ACC112 (cell line): ENCODE data around the gene B4GALNT4.
"Not testable (repeated sequence)": the region's sequence is repeated elsewhere in the genome, so short reads cannot be mapped to it uniquely, and the experiment has no call there.

Experiments used
- H2AFZ ChIP-seq: fragments of 200-600 bp; sonication (generic); one replicate; pipeline ENCODE4 v1.6.0; 2017; ENCODE audit warnings: antibody characterized with exemption, low read length; ENCODE audit not compliant: unreplicated experiment
- H3K27ac ChIP-seq: fragments of 200-600 bp; sonication (generic); 2 replicates; pipeline ENCODE4 v1.5.1; 2014; ENCODE audit warnings: low read depth, mild to moderate bottlenecking, antibody characterized with exemption, low read length, moderate library complexity
- H3K27me3 ChIP-seq: fragments of 200-600 bp; sonication (generic); 2 replicates; pipeline ENCODE4 v1.6.1; 2014; ENCODE audit warnings: mild to moderate bottlenecking, antibody characterized with exemption, low read length, moderate library complexity, mixed read lengths; ENCODE audit not compliant: insufficient read depth
- H3K36me3 ChIP-seq: fragments of 200-600 bp; sonication (generic); 2 replicates; pipeline ENCODE4 v1.6.1; 2016; ENCODE audit warnings: mild to moderate bottlenecking, antibody characterized with exemption, low read length, moderate library complexity, mixed read lengths; ENCODE audit not compliant: insufficient read depth
- H3K4me1 ChIP-seq: fragments of 200-600 bp; sonication (generic); one replicate; pipeline ENCODE4 v1.6.1; 2016; ENCODE audit warnings: low read length, mixed read lengths; ENCODE audit not compliant: insufficient read depth, unreplicated experiment, control insufficient read depth
- H3K4me3 ChIP-seq: fragments of 200-600 bp; sonication (generic); 2 replicates; pipeline ENCODE4 v1.5.1; 2014; ENCODE audit warnings: mild to moderate bottlenecking, low read depth, low read length
- H3K79me2 ChIP-seq: fragments of 200-600 bp; sonication (generic); one replicate; pipeline ENCODE4 v1.6.0; 2016; ENCODE audit warnings: low read length; ENCODE audit not compliant: control insufficient read depth, unreplicated experiment, insufficient read depth

The B4GALNT4 gene

DNA sequence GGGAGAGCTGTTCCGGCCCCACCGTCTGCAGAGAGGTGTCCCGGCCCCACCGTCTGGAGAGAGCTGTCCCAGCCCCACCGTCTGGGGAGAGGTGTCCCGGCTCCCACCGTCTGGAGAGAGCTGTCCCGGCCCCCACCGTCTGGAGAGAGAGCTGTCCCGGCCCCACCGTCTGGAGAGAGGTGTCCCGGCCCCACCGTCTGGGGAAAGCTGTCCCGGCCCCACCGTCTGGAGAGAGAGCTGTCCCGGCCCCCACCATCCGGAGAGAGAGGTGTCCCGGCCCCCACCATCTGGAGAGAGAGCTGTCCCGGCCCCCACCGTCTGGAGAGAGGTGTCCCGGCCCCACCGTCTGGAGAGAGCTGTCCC, 5.9 kb upstream of the B4GALNT4 start:
- H3K36me3 ChIP-seq, H3K4me1 ChIP-seq, H3K79me2 ChIP-seq, H3K4me3 ChIP-seq, H2AFZ ChIP-seq, H3K27ac ChIP-seq: not testable (repeated sequence)
- H3K27me3 ChIP-seq: peaks cover 24% of the 10 kb centered on the region

DNA sequence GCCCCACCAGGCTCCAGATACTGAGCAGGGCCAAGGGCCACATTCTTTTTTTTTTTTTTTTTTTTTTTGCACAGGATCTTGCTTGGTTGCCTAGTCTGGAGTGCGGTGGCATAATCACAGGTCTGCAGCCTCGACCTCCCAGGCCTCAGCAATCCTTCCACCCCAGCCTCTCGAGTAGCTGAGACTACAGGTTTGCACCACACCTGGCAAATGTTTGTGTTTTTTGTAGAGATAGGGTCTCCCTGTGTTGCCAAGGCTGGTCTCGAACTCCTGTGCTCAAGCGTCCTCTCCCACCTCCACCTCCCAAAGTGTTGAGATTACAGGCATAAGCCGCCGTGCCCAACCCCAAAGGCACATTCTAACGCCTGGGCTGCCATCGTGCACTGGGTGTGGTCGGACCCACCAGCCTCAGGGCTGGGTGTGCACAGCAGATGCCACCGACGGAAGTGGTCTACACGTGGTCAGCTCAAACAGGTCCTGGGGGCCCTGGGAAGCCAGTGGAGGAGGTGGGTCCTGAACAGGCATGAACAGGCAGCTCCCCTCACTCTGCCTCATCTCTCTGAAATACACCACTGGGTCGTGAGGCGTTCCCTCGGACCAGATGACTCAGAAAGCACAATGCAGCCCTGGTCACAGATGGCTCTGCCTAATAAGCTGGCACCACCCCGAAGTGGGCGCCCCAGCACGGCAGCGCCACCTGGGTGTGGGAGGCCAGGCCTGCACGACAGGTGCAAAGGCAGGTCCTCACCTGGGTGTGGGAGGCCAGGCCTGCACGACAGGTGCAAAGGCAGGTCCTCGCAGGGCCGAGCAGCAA, 5.1 kb upstream of the B4GALNT4 start:
- Histone ChIP-seq H3K36me3 (no peaks in the 10 kb centered on the region), H3K27me3 (peaks cover 27% of the 10 kb centered on the region), H2AFZ (no peak overlapping the region), H3K79me2 (no peaks in the 10 kb centered on the region), H3K4me1 (no peaks in the 10 kb centered on the region), H3K27ac (no peak overlapping the region), H3K4me3 (no peak overlapping the region)

DNA sequence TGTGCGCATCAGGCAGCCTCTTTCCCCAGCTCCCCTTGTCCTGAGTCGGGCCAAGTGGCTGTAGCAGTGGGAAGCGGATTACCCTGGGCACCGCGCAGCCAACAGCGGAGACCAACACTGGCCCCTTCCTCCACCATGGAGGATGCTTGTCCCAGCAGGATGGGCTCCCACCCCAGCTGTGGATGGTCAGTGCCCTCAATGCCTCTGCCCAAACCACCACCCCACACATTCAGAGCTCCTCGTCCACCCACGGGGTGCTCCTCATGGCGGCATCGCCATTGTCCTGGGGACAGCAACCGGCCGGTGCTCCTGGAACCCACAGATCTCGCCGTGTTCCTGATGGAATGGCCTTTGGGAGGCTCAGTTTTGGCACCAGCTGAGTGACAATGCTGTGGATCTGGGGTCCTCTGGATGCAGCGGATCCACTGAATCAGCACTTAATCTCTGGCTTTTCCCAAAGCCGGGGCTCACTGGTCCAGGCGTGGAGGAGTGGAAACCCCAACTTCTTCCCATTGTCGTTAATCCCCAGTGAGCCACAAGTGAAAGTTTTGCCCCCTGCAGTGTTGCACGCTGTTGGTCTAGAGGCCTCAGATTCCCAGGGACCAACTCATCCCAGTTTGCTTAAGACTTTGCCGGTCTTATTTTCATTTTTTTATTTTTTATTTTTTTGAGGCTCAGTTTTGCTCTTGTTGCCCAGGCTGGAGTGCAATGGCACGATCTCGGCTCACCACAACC, 4.1 kb upstream of the B4GALNT4 start:
- Histone ChIP-seq H3K4me3 (no peak overlapping the region), H3K27me3 (peaks cover 30% of the 10 kb centered on the region), H3K36me3 (no peaks in the 10 kb centered on the region), H3K4me1 (no peaks in the 10 kb centered on the region), H3K79me2 (no peaks in the 10 kb centered on the region), H2AFZ (no peak overlapping the region), H3K27ac (no peak overlapping the region)

DNA sequence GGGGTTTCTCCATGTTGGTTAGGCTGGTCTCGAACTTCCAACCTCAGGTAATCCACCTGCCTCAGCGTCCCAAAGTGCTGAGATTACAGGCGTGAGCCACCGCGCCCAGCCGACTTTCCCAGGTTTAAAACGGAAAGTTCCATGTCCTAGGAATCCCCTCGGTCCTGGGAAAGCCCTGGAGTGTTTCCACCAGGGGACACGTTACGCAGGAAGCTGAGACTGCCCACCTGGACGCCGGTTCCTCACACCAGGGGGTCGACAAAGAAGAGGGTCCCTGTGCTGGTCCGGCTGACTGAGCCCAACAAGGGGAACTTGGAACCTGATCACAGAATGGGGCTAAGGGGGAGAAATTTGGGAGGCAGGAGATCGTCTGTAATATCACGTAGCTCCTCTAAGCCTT, 3.5 kb upstream of the B4GALNT4 start:
- Histone ChIP-seq H3K79me2 (no peaks in the 10 kb centered on the region), H3K27me3 (peaks cover 34% of the 10 kb centered on the region), H3K4me1 (no peaks in the 10 kb centered on the region), H3K27ac (no peak overlapping the region), H3K36me3 (no peaks in the 10 kb centered on the region), H3K4me3 (no peak overlapping the region), H2AFZ (no peak overlapping the region)

DNA sequence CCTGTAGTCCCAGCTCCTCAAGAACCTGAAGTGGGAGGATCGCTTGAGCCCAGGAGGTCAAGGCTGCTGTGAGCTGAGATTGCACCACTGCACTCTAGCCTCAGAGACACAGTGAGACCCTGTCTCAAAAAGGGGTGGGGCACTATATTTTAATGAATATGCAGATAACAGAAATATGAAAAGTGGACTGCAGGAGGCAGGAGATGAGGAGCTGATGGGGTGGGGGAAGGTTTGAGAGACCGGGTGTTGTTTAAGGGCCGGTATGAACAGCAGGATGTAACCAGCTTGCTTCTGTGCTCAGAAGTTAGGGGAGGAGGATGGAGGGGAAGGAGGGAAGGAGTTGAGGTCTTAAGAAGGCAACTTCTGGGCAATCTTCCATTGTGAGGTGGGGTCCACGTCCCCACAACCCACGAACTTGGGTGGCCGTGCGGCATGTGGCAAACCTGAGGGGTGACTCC, 1.3 kb upstream of the B4GALNT4 start:
- Histone ChIP-seq H3K79me2 (no peaks in the 10 kb centered on the region), H3K36me3 (no peaks in the 10 kb centered on the region), H2AFZ (no peak overlapping the region), H3K4me1 (no peaks in the 10 kb centered on the region), H3K27me3 (peaks cover 37% of the 10 kb centered on the region), H3K27ac (no peak overlapping the region), H3K4me3 (no peak overlapping the region)

DNA sequence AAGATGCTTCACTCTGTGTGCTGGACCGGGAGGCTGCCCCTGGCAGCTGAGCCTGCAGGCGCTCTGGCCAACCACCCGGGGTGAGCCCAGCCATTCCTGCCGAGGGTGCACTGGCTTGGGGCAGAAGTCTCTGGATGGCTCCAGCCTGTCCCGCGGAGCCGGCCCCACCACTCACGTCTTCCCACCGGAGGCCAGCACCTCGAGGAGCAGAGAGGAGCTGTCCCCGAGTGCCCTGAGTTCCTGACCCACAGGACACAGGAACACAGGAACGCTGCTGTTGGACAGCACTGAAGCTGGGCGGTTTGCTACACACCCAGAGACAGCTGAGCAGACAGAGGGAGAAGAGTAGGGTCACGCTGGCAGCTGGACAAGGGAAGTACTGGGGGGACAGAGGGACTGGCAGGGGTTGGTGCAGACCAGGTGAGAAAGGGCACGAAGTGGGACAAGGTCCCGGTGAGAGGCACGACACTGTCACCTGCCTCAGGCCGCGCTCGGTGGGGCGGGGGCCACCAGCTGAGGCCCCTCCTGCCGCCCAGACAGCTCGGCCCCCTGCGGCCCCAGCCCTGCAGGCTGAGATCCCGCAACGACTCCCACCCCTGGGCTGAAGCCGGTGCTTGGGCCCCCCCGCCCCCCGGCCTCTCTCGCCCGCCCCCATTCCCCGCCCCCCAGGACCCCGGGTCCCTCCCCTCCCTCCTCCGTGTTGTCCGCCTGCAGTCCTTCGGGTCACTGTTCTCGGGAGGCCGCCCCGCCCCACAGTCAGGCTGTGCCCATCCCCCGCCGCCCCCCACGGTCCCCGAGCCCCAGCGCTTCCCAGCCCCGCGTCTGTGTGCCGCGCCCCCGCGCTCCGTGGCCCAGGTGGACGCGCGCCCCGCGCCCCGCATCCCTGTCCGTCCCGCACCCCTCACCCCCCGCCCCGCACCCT, 624 bp upstream of the B4GALNT4 start:
- no peaks in the 10 kb centered on the region for H3K36me3 ChIP-seq
- peaks cover 37% of the 10 kb centered on the region for H3K27me3 ChIP-seq
- H3K27ac ChIP-seq: no peak overlapping the region
- no peak overlapping the region for H3K4me3 ChIP-seq
- no peak overlapping the region for H2AFZ ChIP-seq
- H3K79me2 ChIP-seq: no peaks in the 10 kb centered on the region
- H3K4me1 ChIP-seq: no peaks in the 10 kb centered on the region

DNA sequence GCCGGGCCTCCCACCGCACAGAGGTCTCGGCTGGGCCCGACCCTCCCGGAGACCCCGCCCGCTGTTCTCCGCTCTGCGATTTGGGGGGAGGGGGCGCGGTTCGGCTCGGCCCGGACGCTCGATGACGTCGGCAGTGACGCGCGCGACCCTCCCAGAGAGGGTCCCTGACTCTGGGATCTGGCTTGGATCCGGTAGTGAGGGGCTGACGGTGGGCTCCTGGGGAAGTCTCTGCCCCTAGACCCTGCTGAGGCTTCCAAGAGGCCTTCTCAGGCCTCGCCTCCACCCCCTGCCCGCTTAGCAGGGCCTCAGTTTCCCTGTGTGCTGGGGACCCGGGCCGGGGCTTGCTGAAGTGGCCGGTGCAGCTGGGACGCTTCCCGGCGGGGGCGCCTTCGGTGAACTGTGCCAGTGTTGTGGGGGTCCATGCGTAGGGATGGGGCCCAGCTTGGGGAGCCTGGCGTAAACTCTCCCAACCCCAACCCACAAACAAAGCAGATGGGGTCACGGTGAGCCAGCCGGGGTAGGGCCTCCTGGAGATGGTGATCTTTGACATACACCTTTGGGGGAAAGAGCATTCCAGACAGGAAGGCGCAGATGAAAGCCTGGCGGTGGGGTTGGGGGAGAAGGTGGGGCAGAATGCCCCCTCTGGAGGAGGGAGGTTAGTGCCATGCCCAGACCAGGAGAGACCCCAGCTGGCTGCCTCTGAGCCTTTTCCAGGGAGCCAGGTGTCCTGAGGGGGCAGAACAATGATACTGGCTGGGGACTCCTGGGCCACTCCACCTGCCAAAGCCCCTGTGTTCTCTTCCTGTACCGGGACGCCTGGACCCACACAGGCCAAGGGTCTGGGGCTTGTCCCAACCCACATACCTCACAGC, 1.0 kb downstream of the B4GALNT4 start:
- Histone ChIP-seq H3K4me3 (no peak overlapping the region), H3K4me1 (no peaks in the 10 kb centered on the region), H3K36me3 (no peaks in the 10 kb centered on the region), H3K79me2 (no peaks in the 10 kb centered on the region), H3K27me3 (peaks cover 37% of the 10 kb centered on the region), H2AFZ (no peak overlapping the region), H3K27ac (no peak overlapping the region)

DNA sequence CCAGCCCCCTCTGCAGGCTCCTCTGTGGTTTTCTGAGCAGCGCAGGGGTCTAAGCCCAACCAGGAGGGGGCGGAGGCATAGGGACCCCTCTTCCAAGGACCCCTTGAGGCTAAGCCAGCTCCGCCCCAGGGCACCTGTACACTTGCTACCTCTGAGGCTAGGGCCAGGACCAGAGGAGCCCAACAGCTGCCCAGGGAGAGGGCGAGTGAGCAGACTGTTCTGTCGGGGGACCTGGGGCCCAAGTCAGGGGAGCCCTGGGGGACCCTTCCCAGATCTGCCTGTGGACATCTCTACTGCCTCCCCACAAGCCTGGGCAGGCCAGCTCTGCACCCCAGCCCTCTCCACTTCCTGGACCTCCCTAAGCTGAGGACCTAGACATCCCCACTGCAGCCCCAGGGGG, 1.8 kb downstream of the B4GALNT4 start:
- no peak overlapping the region for H3K4me3 ChIP-seq
- no peaks in the 10 kb centered on the region for H3K4me1 ChIP-seq
- H3K79me2 ChIP-seq: no peaks in the 10 kb centered on the region
- peaks cover 34% of the 10 kb centered on the region for H3K27me3 ChIP-seq
- no peak overlapping the region for H3K27ac ChIP-seq
- no peak overlapping the region for H2AFZ ChIP-seq
- no peaks in the 10 kb centered on the region for H3K36me3 ChIP-seq

DNA sequence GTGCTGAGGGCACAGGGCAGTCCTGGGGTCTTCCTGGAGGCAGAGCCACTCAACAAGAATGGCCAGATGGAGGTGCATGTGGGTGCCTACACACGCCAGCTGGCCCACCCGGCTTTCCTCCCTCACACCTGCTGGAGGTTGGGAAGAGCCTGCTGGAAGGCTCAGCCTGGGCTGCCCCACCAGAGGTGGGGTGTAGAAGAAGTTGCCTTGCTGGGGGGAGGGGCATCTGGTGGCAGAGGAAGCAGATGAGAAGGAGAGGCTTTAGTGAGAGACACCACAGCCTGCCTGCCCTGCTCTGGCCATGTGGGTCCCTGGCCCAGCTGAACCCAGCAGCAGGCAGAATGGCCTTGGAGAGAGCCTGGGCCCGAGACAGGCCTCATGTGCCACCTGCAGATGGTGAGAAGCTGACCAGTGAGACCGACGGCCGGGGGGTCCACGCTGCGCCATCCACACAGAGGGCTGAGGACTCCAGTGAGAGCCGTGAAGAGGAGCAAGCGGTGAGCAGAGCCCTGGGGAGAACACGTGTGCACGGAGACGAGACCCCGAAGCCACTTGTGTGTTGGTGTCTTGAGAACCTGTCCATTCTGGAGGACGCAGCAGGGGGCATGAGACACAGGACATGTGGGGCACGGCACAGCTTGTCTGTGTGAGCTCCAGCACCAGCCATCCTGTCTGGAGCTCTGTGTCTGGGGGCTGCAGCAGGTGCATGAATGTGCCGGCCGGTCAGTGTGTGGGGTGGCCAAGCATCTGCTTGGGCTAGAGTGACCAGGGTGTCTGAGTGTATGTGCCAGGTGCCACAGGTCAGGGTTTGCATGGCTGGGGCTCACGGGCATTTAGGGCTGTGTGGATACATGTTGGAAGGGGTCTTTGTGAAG, 2.7 kb downstream of the B4GALNT4 start:
- no peak overlapping the region for H3K4me3 ChIP-seq
- no peaks in the 10 kb centered on the region for H3K36me3 ChIP-seq
- H3K27me3 ChIP-seq: peaks cover 28% of the 10 kb centered on the region
- no peaks in the 10 kb centered on the region for H3K4me1 ChIP-seq
- no peak overlapping the region for H3K27ac ChIP-seq
- no peak overlapping the region for H2AFZ ChIP-seq
- no peaks in the 10 kb centered on the region for H3K79me2 ChIP-seq
